HG02571 (cell line): ENCODE data around the gene PRKCQ.
"Not testable (repeated sequence)": the region's sequence is repeated elsewhere in the genome, so short reads cannot be mapped to it uniquely, and the experiment has no call there.

Experiments used
- ATAC-seq: cut with Tn5 transposase; IDR thresholded peaks from one replicate; pipeline ENCODE4 v1.9.1; 2021; ENCODE audit warnings: mild to moderate bottlenecking, moderate library complexity; ENCODE audit not compliant: unreplicated experiment

PRKCQ gene

GRCh38 chr10:6494936-6495592, 85.0 kb downstream of the PRKCQ start:
- ATAC-seq, result no peak

GRCh38 chr10:6494442-6494819, 85.6 kb downstream of the PRKCQ start:
- ATAC-seq, result no peak

GRCh38 chr10:6493521-6494441, 86.3 kb downstream of the PRKCQ start:
- no peak for ATAC-seq

GRCh38 chr10:6492896-6493295, 87.2 kb downstream of the PRKCQ start:
- ATAC-seq, result no peak

DNA sequence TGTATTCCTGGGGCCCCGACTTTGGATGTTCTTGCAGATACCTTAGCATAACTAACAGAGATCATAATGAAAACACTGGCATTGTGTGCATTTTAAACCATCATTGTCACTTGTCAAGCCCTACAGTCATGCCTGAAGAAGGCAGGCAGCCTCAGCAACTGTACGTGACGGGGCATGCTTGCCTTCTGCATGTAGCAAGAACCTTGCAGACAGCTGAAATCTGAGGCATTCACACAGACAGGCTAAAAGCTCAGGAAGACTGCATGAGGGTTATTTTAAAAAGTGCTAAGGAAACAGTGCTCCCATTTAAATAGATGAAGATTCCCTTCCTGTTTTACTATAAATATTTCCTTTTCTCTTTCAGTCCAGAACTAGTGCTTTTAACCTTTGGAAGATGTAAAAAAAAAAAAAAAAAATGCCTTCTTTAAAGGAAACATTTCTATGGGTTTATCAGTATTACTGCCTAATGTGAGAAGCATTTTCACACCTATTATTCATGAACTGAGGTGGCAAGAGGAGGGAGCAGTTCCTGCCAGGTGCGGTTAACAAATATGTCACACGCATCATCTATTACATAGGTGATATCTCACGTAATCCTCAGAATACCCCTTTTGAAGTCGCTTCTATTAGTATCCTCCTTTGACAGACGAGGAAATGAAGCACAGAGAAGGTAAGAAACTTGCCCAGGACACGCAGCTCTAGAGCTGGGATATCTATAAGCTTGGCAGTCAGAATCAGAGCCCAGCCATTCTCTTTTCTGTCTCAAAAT, 88.1 kb downstream of the PRKCQ start:
- ATAC-seq, result no peak

DNA sequence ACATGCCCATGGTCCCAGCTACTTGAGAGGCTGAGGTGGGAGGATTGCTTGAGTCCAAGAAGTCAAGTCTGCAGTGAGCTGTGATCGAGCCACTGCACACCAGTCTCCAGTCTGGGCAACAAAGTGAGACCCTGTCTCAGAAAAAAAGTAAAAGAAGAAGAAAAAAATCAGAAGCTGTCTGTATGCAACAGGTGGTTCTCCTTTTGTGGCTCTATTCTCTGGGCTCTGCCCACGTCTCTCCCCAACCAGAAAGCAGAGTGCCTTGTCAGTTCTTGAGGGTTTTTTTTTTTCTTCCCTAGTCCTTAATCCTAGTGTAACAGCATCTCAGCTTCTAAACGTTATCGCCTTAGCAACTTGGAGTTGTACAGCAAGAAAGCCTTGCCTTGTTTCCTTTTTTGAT, 89.5 kb downstream of the PRKCQ start:
- no peak for ATAC-seq

- ATAC-seq, result no peak
These were observed 92.2 kb downstream of the PRKCQ start for GRCh38 chr10:6487920-6488319.

DNA sequence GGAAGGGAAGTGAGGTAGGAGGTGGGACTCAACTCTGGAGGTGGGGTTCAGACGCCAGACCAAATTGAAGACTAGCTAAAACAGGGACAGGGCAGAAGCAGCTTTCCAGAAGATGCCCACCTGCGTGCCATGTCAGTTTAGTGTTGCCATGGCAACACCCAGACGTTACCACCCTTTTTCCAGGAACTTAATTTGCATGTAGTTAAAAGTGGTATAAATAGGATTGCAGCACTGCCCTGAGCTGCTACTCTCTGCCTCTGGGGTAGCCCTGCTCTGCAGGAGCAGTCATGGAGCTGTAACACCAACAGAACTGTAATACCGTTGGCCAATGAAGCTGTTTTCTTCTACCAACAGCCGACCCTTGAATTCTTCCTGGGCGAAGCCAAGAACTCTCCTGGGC, 93.8 kb downstream of the PRKCQ start:
- no peak for ATAC-seq

GRCh38 chr10:6482737-6483357, 97.2 kb downstream of the PRKCQ start:
- ATAC-seq, result no peak

GRCh38 chr10:6478722-6479121, 101.4 kb downstream of the PRKCQ start:
- no peak for ATAC-seq

DNA sequence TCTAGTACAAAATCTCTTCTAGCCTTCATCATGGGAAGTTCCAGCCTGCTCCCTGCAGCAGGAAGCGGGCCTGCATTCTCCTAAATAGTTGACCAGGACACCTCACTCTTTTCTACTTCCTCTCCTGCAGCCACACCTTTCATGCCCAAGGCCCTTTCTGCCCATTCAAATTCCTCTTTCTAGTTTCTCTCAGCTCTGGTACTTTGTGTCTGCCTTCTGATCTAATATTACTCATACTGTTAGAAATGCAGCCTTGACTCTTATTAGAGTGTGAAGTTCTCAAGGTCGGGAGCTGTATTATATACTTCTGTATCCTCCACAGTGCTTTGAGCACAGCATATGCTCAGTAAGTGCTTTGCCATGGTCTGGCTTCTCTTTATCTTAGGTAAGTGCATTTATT, 103.1 kb downstream of the PRKCQ start:
- ATAC-seq, result no peak

GRCh38 chr10:6474871-6475270, 105.2 kb downstream of the PRKCQ start:
- ATAC-seq, result no peak

DNA sequence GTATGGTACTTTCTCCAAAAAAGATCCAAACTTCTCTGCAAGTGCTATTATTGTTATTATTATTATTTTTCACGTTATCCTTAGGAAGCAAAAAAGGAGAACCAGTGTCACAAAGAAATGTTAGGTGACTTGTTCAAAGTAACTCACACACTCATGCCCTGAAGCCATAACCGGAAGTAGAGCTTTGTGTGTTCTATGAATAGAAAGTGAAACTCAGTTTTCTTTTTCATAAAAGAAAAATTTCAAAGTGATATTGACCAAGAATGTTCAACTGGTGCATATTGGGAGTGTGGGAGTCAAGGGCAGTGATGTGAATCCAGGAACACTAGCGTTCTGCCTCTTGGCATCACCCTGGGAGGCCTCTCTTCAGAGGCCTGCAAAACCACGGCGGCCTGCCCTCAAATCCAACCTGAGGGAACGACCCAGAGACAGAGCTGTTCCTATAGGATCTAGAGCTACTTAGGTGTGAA, 106.1 kb downstream of the PRKCQ start:
- ATAC-seq, result no peak

DNA sequence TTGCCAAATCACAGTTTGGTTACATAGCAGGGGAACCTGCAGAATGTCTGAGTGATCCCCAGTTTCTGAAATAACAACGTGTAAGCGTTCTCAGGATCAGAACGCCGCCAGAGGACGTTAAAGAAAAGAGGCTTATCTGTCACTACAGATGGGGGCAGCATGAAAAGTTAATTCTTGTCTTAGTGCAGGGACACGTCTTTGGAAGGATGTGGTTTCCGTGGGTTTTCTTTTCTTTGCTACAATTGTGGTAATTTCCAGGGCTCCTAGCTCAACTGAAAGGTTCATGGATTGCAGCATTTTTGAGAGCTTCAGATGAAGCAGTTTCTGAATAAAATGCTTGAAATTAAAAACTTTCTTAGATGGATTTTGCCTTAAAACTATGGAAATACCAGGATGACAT, 106.6 kb downstream of the PRKCQ start:
- ATAC-seq, result no peak

DNA sequence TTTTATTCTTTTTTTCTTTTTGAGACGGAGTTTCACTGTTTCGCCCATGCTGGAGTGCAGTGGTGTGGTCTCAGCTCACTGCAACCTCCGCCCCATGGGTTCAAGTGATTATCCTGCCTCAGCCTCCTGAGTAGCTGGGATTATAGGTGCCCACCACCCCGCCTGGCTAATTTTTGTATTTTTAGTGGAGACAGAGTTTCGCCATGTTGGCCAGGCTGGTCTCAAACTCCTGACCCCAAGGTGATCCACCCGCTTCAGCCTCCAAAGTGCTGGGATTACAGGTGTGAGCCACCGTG, 107.4 kb downstream of the PRKCQ start:
- not testable (repeated sequence) for ATAC-seq

GRCh38 chr10:6470894-6471618, 109.0 kb downstream of the PRKCQ start:
- no peak for ATAC-seq

GRCh38 chr10:6469661-6470060, 110.4 kb downstream of the PRKCQ start:
- no peak for ATAC-seq

GRCh38 chr10:6465854-6466601, 114.0 kb downstream of the PRKCQ start:
- ATAC-seq, result no peak

- no peak for ATAC-seq
These were observed 114.6 kb downstream of the PRKCQ start for GRCh38 chr10:6465437-6465836.
